ENCODE data around the gene STIM1. TPM values are rescaled to one million over a fixed set of nuclear protein-coding genes. Genes with fewer than 3 reads are reported as not detected.
"Not testable (repeated sequence)": the region's sequence is repeated elsewhere in the genome, so short reads cannot be mapped to it uniquely, and the experiment has no call there.

Gene STIM1
- total RNA-seq, 2 experiments from 2014 or later, result 55.9 to 61.1 TPM

DNA sequence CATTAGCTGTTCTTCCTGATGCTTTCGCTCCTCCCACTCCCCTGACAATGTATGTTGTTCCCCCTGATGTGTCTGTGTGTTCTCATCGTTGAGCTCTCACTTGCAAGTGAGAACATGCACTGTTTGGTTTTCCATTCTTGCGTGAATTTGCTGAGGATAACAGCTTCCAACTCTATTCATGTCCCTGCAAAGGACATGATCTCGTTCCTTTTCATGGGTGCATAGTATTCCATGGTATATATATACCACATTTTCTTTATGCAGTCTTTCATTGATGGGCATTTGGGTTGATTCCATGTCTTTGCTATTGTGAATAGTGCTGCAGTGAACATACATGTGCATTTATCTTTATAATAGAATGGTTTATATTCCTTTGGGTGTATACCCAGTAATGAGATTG, 180.5 kb downstream of the STIM1 start:
- no peak overlapping the region for H3K27ac Mint-ChIP-seq

DNA sequence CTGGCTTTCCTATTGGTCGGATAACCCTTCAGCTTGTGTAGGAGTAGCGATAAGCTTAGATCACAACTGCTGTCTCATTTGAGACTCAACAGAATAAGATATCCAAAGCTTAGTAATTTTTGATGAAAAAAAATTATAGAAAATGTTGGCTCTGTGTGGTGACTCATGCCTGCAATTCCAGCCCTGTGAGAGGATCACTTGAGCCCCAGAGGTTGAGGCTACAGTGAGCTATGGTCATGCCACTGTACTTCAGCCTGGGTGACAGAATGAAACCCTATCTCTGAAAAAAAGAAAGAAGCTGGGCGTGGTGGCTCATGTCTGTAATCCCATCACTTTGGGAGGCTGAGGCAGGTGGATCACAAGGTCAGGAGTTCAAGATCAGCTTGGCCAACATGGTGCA, 183.5 kb downstream of the STIM1 start:
- Mint-ChIP-seq H3K4me1 (ENCODE audit: low read depth) (peaks cover 28% of the 10 kb centered on the region), H3K9me3 (peaks cover 15% of the 10 kb centered on the region), H3K4me3 (no peak overlapping the region), H3K27ac (no peak overlapping the region), H3K27me3 (no peaks in the 10 kb centered on the region), H3K36me3 (peaks cover 13% of the 10 kb centered on the region)
- intact Hi-C loops (cut with micrococcal nuclease), result no loop called here
- POLR2A ChIA-PET, result no interaction called here
- CTCF ChIA-PET, result interaction anchor here (1.0 to 1.2 kb wide), 2 partner anchors 16 to 184 kb away, joined by 3 to 4 read pairs; no protein-coding TSS in a partner anchor
- no peak for DNase-seq

More for the DNA sequence above, 180.5 kb downstream of the STIM1 start:
- Mint-ChIP-seq H3K4me3 (no peak overlapping the region), H3K27me3 (no peaks in the 10 kb centered on the region), H3K4me1 (ENCODE audit: low read depth) (peaks cover 26% of the 10 kb centered on the region), H3K36me3 (peaks cover 15% of the 10 kb centered on the region), H3K9me3 (peaks cover 17% of the 10 kb centered on the region)
- DNase-seq, result no peak
- ChIA-PET CTCF (no interaction called here), POLR2A (no interaction called here)
- intact Hi-C loops (cut with micrococcal nuclease), result no loop called here

GRCh38 chr11:4040461-4040860, 185.0 kb downstream of the STIM1 start:
- Mint-ChIP-seq H3K9me3 (peaks cover 11% of the 10 kb centered on the region), H3K27me3 (no peaks in the 10 kb centered on the region), H3K4me1 (ENCODE audit: low read depth) (peaks cover 28% of the 10 kb centered on the region), H3K27ac (no peak overlapping the region), H3K4me3 (no peak overlapping the region), H3K36me3 (peaks cover 10% of the 10 kb centered on the region)
- intact Hi-C loops (cut with micrococcal nuclease), result no loop called here
- no peak for DNase-seq
- POLR2A ChIA-PET, result no interaction called here
- CTCF ChIA-PET, result no interaction called here

GRCh38 chr11:4041731-4042391, 186.4 kb downstream of the STIM1 start:
- POLR2A ChIA-PET, result interaction anchor here (0.7 kb wide), 1 partner anchor 39 kb away, joined by 3 read pairs; no protein-coding TSS in a partner anchor
- no peaks in the 10 kb centered on the region for H3K27me3 Mint-ChIP-seq
- H3K4me1 Mint-ChIP-seq (ENCODE audit: low read depth), result peaks cover 19% of the 10 kb centered on the region
- peaks cover 3% of the 10 kb centered on the region for H3K36me3 Mint-ChIP-seq
- no peak for DNase-seq
- intact Hi-C loops (cut with micrococcal nuclease), result no loop called here
- H3K4me3 Mint-ChIP-seq, result no peak overlapping the region
- CTCF ChIA-PET, result interaction anchor here (1.0 to 1.5 kb wide), 5 partner anchors 23 to 193 kb away, joined by 3 to 5 read pairs (median 4); partner anchors contain the start of gene STIM1
- no peak overlapping the region for H3K27ac Mint-ChIP-seq
- peaks cover 4% of the 10 kb centered on the region for H3K9me3 Mint-ChIP-seq

- Mint-ChIP-seq H3K4me1 (ENCODE audit: low read depth) (peaks cover 14% of the 10 kb centered on the region), H3K4me3 (no peak overlapping the region), H3K27me3 (no peaks in the 10 kb centered on the region), H3K36me3 (no peaks in the 10 kb centered on the region), H3K27ac (no peak overlapping the region), H3K9me3 (no peaks in the 10 kb centered on the region)
- POLR2A ChIA-PET, result no interaction called here
- CTCF ChIA-PET, result interaction anchor here (1.2 to 2.4 kb wide), 2 partner anchors 28 to 196 kb away, joined by 4 to 10 read pairs; no protein-coding TSS in a partner anchor
- intact Hi-C loops (cut with micrococcal nuclease), result no loop called here
- DNase-seq, result no peak
Observed at GRCh38 chr11:4044976-4045646, 189.6 kb downstream of the STIM1 start.

GRCh38 chr11:4048340-4048739, 192.9 kb downstream of the STIM1 start:
- POLR2A ChIA-PET, result interaction anchor here (1.2 kb wide), 1 partner anchor 9 kb away, joined by 4 read pairs; no protein-coding TSS in a partner anchor
- Mint-ChIP-seq H3K4me3 (no peak overlapping the region), H3K27ac (no peak overlapping the region), H3K27me3 (no peaks in the 10 kb centered on the region), H3K4me1 (ENCODE audit: low read depth) (peaks cover 12% of the 10 kb centered on the region), H3K9me3 (peaks cover 2% of the 10 kb centered on the region), H3K36me3 (peaks cover 12% of the 10 kb centered on the region)
- CTCF ChIA-PET, result interaction anchor here (0.6 to 0.8 kb wide), 2 partner anchors 194 to 226 kb away, joined by 3 to 5 read pairs; partner anchors contain the start of gene STIM1
- no peak for DNase-seq
- intact Hi-C loops (cut with micrococcal nuclease), result no loop called here

DNA sequence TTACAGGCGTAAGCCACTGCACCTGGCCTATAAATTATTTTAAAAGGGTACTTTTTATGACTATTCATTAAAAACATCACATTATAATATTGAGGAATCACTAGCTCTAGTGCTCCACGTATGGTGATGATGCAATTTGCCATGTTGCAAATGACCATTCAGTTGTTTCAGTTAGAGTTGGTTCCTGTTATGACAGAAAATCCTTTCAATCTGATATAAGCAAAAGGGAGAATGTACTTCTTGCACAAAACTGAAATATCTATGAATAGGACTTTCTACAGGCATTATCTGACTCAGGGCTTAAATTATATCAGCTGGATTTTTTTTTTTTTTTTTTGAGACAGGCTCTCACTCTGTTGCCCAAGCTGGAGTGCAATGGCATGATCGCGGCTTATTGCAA, 193.5 kb downstream of the STIM1 start:
- no peak for DNase-seq
- POLR2A ChIA-PET, result interaction anchor here (1.2 kb wide), 1 partner anchor 8 kb away, joined by 4 read pairs; no protein-coding TSS in a partner anchor
- intact Hi-C loops (cut with micrococcal nuclease), result no loop called here
- no peak overlapping the region for H3K27ac Mint-ChIP-seq
- H3K4me3 Mint-ChIP-seq, result no peak overlapping the region
- H3K36me3 Mint-ChIP-seq, result peaks cover 12% of the 10 kb centered on the region
- CTCF ChIA-PET, result interaction anchor here (0.8 to 1.3 kb wide), 5 partner anchors 9 to 194 kb away, joined by 3 to 7 read pairs (median 5); partner anchors contain the start of gene STIM1
- peaks cover 2% of the 10 kb centered on the region for H3K9me3 Mint-ChIP-seq
- H3K27me3 Mint-ChIP-seq, result no peaks in the 10 kb centered on the region
- H3K4me1 Mint-ChIP-seq (ENCODE audit: low read depth), result peaks cover 10% of the 10 kb centered on the region

DNA sequence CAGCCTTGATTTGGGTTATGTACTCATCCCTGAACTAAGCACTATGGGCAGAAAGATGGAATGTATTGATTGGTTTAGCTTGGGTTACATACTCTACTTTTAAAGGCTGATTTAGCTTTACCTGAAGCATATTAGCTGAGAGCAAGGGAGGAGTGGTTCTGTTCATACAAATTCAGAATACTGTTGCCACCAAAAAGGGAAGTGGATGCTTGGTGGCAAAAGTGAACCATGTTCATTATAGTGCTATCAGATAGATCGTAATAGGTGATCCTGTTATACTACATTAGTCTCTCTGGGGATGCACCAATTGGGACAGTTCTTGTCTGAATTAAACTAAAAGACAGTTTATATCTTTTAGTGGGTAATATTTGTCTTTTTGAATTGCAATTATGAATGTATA, 194.7 kb downstream of the STIM1 start:
- intact Hi-C loops (cut with micrococcal nuclease), result no loop called here
- no peak for DNase-seq
- Mint-ChIP-seq H3K9me3 (peaks cover 2% of the 10 kb centered on the region), H3K4me3 (no peak overlapping the region), H3K27me3 (no peaks in the 10 kb centered on the region), H3K27ac (no peak overlapping the region), H3K36me3 (peaks cover 13% of the 10 kb centered on the region), H3K4me1 (ENCODE audit: low read depth) (peaks cover 4% of the 10 kb centered on the region)
- ChIA-PET CTCF (interaction anchor here (1.0 to 1.3 kb wide), 3 partner anchors 8 to 195 kb away, joined by 3 to 5 read pairs (median 3); partner anchors contain the start of gene STIM1), POLR2A (interaction anchor here (0.5 kb wide), 1 partner anchor 80 kb away, joined by 3 read pairs; no protein-coding TSS in a partner anchor)

DNA sequence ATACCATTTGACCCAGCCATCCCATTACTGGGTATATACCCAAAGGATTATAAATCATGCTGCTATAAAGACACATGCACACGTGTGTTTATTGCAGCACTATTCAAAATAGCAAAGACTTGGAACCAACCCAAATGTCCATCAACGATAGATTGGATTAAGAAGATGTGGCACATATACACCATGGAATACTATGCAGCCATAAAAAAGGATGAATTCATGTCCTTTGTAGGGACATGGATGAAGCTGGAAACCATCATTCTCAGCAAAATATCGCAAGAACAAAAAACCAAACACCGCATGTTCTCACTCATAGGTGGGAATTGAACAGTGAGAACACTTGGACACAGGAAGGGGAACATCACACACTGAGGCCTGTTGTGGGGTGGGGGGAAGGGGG, 197.7 kb downstream of the STIM1 start:
- H3K27me3 Mint-ChIP-seq; DNase-seq; intact Hi-C loops (cut with micrococcal nuclease); POLR2A ChIA-PET; H3K4me3 Mint-ChIP-seq; H3K9me3 Mint-ChIP-seq; H3K27ac Mint-ChIP-seq: not testable (repeated sequence)
- Mint-ChIP-seq H3K36me3 (peaks cover 23% of the 10 kb centered on the region), H3K4me1 (ENCODE audit: low read depth) (peaks cover 21% of the 10 kb centered on the region)
- CTCF ChIA-PET, result interaction anchor here (6.6 kb wide), 1 partner anchor 20 kb away, joined by 51 read pairs; no protein-coding TSS in a partner anchor

DNA sequence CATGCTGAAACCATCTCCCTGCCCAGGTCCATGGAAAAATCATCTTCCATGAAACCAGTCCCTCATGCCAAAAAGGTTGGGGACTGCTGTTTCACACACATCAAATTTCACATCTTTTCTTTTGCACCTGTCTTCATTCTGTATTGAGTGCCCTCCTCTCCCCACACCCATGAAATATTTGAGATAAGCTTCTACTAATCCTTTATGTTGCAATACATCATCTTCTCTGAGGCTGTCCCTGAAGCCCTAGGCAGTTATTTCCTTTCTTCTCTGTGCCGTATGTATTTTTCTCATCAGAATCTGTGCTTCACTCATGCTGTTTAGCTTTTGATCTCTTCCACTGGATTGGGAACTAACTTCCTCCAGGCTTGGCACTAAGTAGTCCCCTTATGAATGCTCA, 199.2 kb downstream of the STIM1 start:
- Mint-ChIP-seq H3K4me3 (no peak overlapping the region), H3K9me3 (peaks cover 2% of the 10 kb centered on the region), H3K27ac (no peak overlapping the region), H3K4me1 (ENCODE audit: low read depth) (peaks cover 26% of the 10 kb centered on the region), H3K36me3 (peaks cover 27% of the 10 kb centered on the region), H3K27me3 (no peaks in the 10 kb centered on the region)
- DNase-seq, result no peak
- intact Hi-C loops (cut with micrococcal nuclease), result loop anchor here (5.0 kb wide), 1 partner anchor 67 kb away; no protein-coding TSS in a partner anchor
- ChIA-PET CTCF (interaction anchor here (0.9 to 6.6 kb wide), 2 partner anchors 18 to 200 kb away, joined by 3 to 51 read pairs; no protein-coding TSS in a partner anchor), POLR2A (interaction anchor here (0.6 kb wide), 1 partner anchor 232 kb away, joined by 4 read pairs; no protein-coding TSS in a partner anchor)

DNA sequence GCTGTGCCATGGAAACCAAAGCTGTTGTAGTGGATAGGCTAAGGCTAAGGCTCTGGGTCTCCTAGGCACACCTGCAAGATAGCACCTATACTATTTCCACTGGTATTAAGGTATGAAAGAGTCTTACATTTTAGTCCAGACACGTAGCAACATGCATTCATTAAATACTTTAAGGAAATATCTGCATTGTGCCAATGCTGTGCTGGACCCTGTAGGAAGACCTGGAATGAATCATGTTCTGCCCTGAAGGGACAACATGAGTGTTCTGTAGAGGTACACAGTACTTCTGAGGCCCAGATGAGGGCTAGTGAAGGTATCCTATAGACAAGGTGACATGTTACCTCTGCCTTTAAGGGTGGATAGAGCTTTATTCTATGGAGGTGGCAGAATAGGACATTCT, 204.0 kb downstream of the STIM1 start:
- peaks cover 23% of the 10 kb centered on the region for H3K36me3 Mint-ChIP-seq
- H3K9me3 Mint-ChIP-seq, result no peaks in the 10 kb centered on the region
- DNase-seq, result no peak
- ChIA-PET CTCF (interaction anchor here (0.9 to 6.6 kb wide), 4 partner anchors 13 to 210 kb away, joined by 4 to 51 read pairs (median 23); partner anchors contain the start of gene STIM1), POLR2A (no interaction called here)
- H3K27ac Mint-ChIP-seq, result no peak overlapping the region
- H3K4me3 Mint-ChIP-seq, result no peak overlapping the region
- intact Hi-C loops (cut with micrococcal nuclease), result loop anchor here (5.0 kb wide), 1 partner anchor 72 kb away; no protein-coding TSS in a partner anchor
- peaks cover 35% of the 10 kb centered on the region for H3K4me1 Mint-ChIP-seq (ENCODE audit: low read depth)
- H3K27me3 Mint-ChIP-seq, result no peaks in the 10 kb centered on the region

All from activated CD4-positive, alpha-beta memory T cell treated with anti-CD3 and anti-CD28 coated beads for 36 hours (primary cell).